GM23338 (cell line): Measurements from ENCODE around the gene DOCK4. TPM values are rescaled to one million over a fixed set of nuclear protein-coding genes. Genes with fewer than 3 reads are reported as not detected.

Experiments used
- ATAC-seq: fragments of 200-7000 bp; cut with Tn5 transposase; 3 replicates; pipeline ENCODE4 v1.9.1; 2020
- DNase-seq: peaks from one replicate; pipeline ENCODE4 v3.0.0-alpha.2; 2015; ENCODE audit warnings: low spot score
- H2AFZ ChIP-seq: fragments of 200-600 bp; sonication (generic); 2 replicates; pipeline ENCODE4 v1.8.0; 2016; ENCODE audit warnings: antibody characterized with exemption, mild to moderate bottlenecking, moderate library complexity
- H3F3A ChIP-seq: fragments of 200-600 bp; sonication (generic); replicated peaks from 2 replicates; pipeline ENCODE4 v1.8.0; 2017; ENCODE audit warnings: antibody characterized with exemption, mixed run types, low read depth
- H3K27ac ChIP-seq: fragments of 200-600 bp; sonication (generic); 2 replicates; pipeline ENCODE4 v1.6.1; 2016; ENCODE audit warnings: low read depth
- H3K27me3 ChIP-seq: fragments of 200-600 bp; sonication (generic); 2 replicates; pipeline ENCODE4 v1.8.0; 2016; ENCODE audit warnings: mild to moderate bottlenecking, mixed run types, moderate library complexity; ENCODE audit not compliant: insufficient read depth
- H3K36me3 ChIP-seq: fragments of 200-600 bp; sonication (generic); 2 replicates; pipeline ENCODE4 v1.8.0; 2016; ENCODE audit warnings: mild to moderate bottlenecking; ENCODE audit not compliant: insufficient read depth
- H3K4me1 ChIP-seq: fragments of 200-600 bp; sonication (generic); 2 replicates; pipeline ENCODE4 v1.8.0; 2016; ENCODE audit warnings: mild to moderate bottlenecking, moderate library complexity; ENCODE audit not compliant: insufficient read depth
- H3K4me2 ChIP-seq: fragments of 200-600 bp; sonication (generic); 2 replicates; pipeline ENCODE4 v1.7.1; 2017; ENCODE audit warnings: mixed run types
- H3K4me3 ChIP-seq: fragments of 200-600 bp; sonication (generic); 2 replicates; pipeline ENCODE4 v1.6.1; 2016; ENCODE audit warnings: mixed run types
- H3K79me2 ChIP-seq: fragments of 200-600 bp; sonication (generic); replicated peaks from 2 replicates; pipeline ENCODE4 v1.8.0; 2017; ENCODE audit warnings: mild to moderate bottlenecking; ENCODE audit not compliant: insufficient read depth
- H3K9me2 ChIP-seq: fragments of 200-600 bp; sonication (generic); 2 replicates; pipeline ENCODE4 v1.8.0; 2017; ENCODE audit not compliant: insufficient read depth
- H4K20me1 ChIP-seq: fragments of 200-600 bp; sonication (generic); replicated peaks from 2 replicates; pipeline ENCODE4 v1.8.0; 2017; ENCODE audit warnings: mild to moderate bottlenecking; ENCODE audit not compliant: insufficient read depth
- H3K27ac Mint-ChIP-seq: 2 replicates; pipeline ENCODE4 v1.8.0; 2020; ENCODE audit warnings: inconsistent platforms, mild to moderate bottlenecking, moderate library complexity, mixed read lengths
- H3K27me3 Mint-ChIP-seq: 3 replicates; pipeline ENCODE4 v1.8.0; 2022; ENCODE audit warnings: low read depth, mild to moderate bottlenecking, moderate library complexity, mixed read lengths, inconsistent platforms; ENCODE audit not compliant: insufficient read depth, poor library complexity
- H3K36me3 Mint-ChIP-seq: 3 replicates; pipeline ENCODE4 v1.8.0; 2021; ENCODE audit warnings: low read depth, mild to moderate bottlenecking, inconsistent platforms, moderate library complexity, mixed read lengths
- H3K4me1 Mint-ChIP-seq: 3 replicates; pipeline ENCODE4 v1.8.0; 2020; ENCODE audit warnings: mild to moderate bottlenecking, inconsistent platforms, mixed read lengths
- H3K4me3 Mint-ChIP-seq: 3 replicates; pipeline ENCODE4 v1.8.0; 2021; ENCODE audit warnings: moderate library complexity, mild to moderate bottlenecking, inconsistent platforms, mixed read lengths
- H3K9me3 Mint-ChIP-seq: 3 replicates; pipeline ENCODE4 v1.8.0; 2020; ENCODE audit warnings: moderate library complexity, mild to moderate bottlenecking, inconsistent platforms, mixed read lengths
- CREB1 ChIP-seq: fragments of 250-450 bp; sonication (Bioruptor Pico); IDR thresholded peaks from 2 replicates; pipeline ENCODE4 v1.5.0; 2020; ENCODE audit warnings: low read depth, mild to moderate bottlenecking, moderate library complexity
- EZH2 ChIP-seq: fragments of 200-600 bp; sonication (generic); IDR thresholded peaks from one replicate; pipeline ENCODE4 v1.8.0; 2017; ENCODE audit warnings: antibody characterized with exemption, mild to moderate bottlenecking, low read depth; ENCODE audit not compliant: unreplicated experiment
- EZH2phosphoT487 ChIP-seq: fragments of 200-600 bp; sonication (generic); IDR thresholded peaks from one replicate; pipeline ENCODE4 v1.8.1; 2018; ENCODE audit warnings: antibody characterized with exemption; ENCODE audit not compliant: unreplicated experiment
- JUNB ChIP-seq: IDR thresholded peaks from one replicate; pipeline ENCODE4 v1.6.1; 2016; ENCODE audit warnings: antibody characterized with exemption; ENCODE audit not compliant: unreplicated experiment
- POLR2AphosphoS5 ChIP-seq: IDR thresholded peaks from 2 replicates; pipeline ENCODE4 v1.6.1; 2016; ENCODE audit warnings: antibody characterized with exemption, low read depth
- ZNF114 ChIP-seq: fragments of 250-450 bp; sonication (Bioruptor Pico); IDR thresholded peaks from 2 replicates; pipeline ENCODE4 v1.5.0; 2020; ENCODE audit warnings: mild to moderate bottlenecking, moderate library complexity
- ZNF331 ChIP-seq: fragments of 250-450 bp; sonication (Bioruptor Pico); IDR thresholded peaks from 2 replicates; pipeline ENCODE4 v1.5.0; 2020; ENCODE audit warnings: low read depth, mild to moderate bottlenecking, moderate library complexity
- polyA plus RNA-seq: library from polyadenylated mRNA; unstranded; fragments of >200 nt; fragmentation: Nextera tagmentation; extraction: Ambion mirVana; gene quantifications from 2 replicates; pipeline ENCODE4 v1.2.1, GENCODE V29; 2016
- total RNA-seq: library from RNA; depleted of rRNA; stranded (reverse); fragments of >200 nt; shearing (Covaris generic); gene quantifications from 2 replicates; pipeline ENCODE4 v1.2.3, GENCODE V29; 2014
- TF ChIP-seq, protein P1 (sequence below): IDR thresholded peaks from one replicate; pipeline ENCODE4 v1.6.1; 2018; ENCODE audit warnings: antibody characterized with exemption; ENCODE audit not compliant: unreplicated experiment
- TF ChIP-seq, protein P2 (sequence below): IDR thresholded peaks from 2 replicates; pipeline ENCODE4 v1.6.1; 2016; ENCODE audit warnings: antibody characterized with exemption
- TF ChIP-seq, protein P3 (sequence below): fragments of 250-450 bp; sonication (Bioruptor Pico); IDR thresholded peaks from 2 replicates; pipeline ENCODE4 v1.5.0; 2020; ENCODE audit warnings: mild to moderate bottlenecking, moderate library complexity
- TF ChIP-seq, protein P4 (sequence below), 2 experiments: fragments of 200-600 bp in 1 of 2; sonication (generic) in 1 of 2; conservative IDR thresholded peaks; 2 replicates each; pipeline versions ENCODE4 v1.5.1 to v1.6.1; 2016 to 2017; ENCODE audit warnings: antibody characterized with exemption in 2 of 2, low read depth in 2 of 2, mild to moderate bottlenecking in 2 of 2, moderate library complexity in 1 of 2

DOCK4 gene
- total and polyA plus RNA-seq, 2 experiments from 2014 or later = 6.3 to 33.8 TPM

DNA sequence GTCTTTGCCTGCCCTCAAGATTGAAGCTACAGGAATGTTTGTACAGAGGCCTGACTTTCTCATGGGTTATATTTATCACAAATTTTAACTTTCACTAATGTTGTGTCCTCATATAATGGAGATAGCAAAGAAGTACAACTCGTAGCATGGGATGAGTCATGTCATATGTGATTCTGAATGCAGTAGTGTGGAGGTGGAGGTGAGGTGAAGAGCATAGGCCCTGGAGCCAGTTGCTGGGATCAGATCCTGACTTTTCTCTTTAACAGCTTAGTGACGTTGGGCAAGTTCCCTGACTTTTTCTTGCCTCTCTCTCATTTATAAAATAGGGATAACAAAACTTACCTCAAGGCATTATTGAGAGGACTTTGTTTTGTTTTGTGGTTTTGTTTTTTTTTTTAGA lies 511.8 kb downstream of the DOCK4 start:
- Histone ChIP-seq H3K9me2 (no peaks in the 10 kb centered on the region), H3F3A (no peaks in the 10 kb centered on the region), H3K4me3 (no peak overlapping the region), H4K20me1 (no peaks in the 10 kb centered on the region), H2AFZ (no peak overlapping the region), H3K27ac (no peak overlapping the region), H3K36me3 (no peaks in the 10 kb centered on the region), H3K79me2 (no peaks in the 10 kb centered on the region), H3K27me3 (no peaks in the 10 kb centered on the region), H3K4me1 (no peaks in the 10 kb centered on the region), H3K4me2 (no peak overlapping the region)
- DNase-seq (no peak), ATAC-seq (no peak)
- H3K27ac Mint-ChIP-seq = no peak overlapping the region
- no peaks in the 10 kb centered on the region for H3K4me1 Mint-ChIP-seq
- TF ChIP-seq ZNF114 (CRISPR knock-in tag) (no peak), ZNF331 (CRISPR knock-in tag) (no peak), EZH2phosphoT487 (no peak), POLR2AphosphoS5 (no peak), JUNB (no peak), CREB1 (CRISPR knock-in tag) (no peak), EZH2 (no peak)
- TF ChIP-seq, protein P1, sequence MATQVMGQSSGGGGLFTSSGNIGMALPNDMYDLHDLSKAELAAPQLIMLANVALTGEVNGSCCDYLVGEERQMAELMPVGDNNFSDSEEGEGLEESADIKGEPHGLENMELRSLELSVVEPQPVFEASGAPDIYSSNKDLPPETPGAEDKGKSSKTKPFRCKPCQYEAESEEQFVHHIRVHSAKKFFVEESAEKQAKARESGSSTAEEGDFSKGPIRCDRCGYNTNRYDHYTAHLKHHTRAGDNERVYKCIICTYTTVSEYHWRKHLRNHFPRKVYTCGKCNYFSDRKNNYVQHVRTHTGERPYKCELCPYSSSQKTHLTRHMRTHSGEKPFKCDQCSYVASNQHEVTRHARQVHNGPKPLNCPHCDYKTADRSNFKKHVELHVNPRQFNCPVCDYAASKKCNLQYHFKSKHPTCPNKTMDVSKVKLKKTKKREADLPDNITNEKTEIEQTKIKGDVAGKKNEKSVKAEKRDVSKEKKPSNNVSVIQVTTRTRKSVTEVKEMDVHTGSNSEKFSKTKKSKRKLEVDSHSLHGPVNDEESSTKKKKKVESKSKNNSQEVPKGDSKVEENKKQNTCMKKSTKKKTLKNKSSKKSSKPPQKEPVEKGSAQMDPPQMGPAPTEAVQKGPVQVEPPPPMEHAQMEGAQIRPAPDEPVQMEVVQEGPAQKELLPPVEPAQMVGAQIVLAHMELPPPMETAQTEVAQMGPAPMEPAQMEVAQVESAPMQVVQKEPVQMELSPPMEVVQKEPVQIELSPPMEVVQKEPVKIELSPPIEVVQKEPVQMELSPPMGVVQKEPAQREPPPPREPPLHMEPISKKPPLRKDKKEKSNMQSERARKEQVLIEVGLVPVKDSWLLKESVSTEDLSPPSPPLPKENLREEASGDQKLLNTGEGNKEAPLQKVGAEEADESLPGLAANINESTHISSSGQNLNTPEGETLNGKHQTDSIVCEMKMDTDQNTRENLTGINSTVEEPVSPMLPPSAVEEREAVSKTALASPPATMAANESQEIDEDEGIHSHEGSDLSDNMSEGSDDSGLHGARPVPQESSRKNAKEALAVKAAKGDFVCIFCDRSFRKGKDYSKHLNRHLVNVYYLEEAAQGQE = no peak
- TF ChIP-seq, protein P2, sequence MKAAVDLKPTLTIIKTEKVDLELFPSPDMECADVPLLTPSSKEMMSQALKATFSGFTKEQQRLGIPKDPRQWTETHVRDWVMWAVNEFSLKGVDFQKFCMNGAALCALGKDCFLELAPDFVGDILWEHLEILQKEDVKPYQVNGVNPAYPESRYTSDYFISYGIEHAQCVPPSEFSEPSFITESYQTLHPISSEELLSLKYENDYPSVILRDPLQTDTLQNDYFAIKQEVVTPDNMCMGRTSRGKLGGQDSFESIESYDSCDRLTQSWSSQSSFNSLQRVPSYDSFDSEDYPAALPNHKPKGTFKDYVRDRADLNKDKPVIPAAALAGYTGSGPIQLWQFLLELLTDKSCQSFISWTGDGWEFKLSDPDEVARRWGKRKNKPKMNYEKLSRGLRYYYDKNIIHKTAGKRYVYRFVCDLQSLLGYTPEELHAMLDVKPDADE = no peak
- TF ChIP-seq, protein P3, sequence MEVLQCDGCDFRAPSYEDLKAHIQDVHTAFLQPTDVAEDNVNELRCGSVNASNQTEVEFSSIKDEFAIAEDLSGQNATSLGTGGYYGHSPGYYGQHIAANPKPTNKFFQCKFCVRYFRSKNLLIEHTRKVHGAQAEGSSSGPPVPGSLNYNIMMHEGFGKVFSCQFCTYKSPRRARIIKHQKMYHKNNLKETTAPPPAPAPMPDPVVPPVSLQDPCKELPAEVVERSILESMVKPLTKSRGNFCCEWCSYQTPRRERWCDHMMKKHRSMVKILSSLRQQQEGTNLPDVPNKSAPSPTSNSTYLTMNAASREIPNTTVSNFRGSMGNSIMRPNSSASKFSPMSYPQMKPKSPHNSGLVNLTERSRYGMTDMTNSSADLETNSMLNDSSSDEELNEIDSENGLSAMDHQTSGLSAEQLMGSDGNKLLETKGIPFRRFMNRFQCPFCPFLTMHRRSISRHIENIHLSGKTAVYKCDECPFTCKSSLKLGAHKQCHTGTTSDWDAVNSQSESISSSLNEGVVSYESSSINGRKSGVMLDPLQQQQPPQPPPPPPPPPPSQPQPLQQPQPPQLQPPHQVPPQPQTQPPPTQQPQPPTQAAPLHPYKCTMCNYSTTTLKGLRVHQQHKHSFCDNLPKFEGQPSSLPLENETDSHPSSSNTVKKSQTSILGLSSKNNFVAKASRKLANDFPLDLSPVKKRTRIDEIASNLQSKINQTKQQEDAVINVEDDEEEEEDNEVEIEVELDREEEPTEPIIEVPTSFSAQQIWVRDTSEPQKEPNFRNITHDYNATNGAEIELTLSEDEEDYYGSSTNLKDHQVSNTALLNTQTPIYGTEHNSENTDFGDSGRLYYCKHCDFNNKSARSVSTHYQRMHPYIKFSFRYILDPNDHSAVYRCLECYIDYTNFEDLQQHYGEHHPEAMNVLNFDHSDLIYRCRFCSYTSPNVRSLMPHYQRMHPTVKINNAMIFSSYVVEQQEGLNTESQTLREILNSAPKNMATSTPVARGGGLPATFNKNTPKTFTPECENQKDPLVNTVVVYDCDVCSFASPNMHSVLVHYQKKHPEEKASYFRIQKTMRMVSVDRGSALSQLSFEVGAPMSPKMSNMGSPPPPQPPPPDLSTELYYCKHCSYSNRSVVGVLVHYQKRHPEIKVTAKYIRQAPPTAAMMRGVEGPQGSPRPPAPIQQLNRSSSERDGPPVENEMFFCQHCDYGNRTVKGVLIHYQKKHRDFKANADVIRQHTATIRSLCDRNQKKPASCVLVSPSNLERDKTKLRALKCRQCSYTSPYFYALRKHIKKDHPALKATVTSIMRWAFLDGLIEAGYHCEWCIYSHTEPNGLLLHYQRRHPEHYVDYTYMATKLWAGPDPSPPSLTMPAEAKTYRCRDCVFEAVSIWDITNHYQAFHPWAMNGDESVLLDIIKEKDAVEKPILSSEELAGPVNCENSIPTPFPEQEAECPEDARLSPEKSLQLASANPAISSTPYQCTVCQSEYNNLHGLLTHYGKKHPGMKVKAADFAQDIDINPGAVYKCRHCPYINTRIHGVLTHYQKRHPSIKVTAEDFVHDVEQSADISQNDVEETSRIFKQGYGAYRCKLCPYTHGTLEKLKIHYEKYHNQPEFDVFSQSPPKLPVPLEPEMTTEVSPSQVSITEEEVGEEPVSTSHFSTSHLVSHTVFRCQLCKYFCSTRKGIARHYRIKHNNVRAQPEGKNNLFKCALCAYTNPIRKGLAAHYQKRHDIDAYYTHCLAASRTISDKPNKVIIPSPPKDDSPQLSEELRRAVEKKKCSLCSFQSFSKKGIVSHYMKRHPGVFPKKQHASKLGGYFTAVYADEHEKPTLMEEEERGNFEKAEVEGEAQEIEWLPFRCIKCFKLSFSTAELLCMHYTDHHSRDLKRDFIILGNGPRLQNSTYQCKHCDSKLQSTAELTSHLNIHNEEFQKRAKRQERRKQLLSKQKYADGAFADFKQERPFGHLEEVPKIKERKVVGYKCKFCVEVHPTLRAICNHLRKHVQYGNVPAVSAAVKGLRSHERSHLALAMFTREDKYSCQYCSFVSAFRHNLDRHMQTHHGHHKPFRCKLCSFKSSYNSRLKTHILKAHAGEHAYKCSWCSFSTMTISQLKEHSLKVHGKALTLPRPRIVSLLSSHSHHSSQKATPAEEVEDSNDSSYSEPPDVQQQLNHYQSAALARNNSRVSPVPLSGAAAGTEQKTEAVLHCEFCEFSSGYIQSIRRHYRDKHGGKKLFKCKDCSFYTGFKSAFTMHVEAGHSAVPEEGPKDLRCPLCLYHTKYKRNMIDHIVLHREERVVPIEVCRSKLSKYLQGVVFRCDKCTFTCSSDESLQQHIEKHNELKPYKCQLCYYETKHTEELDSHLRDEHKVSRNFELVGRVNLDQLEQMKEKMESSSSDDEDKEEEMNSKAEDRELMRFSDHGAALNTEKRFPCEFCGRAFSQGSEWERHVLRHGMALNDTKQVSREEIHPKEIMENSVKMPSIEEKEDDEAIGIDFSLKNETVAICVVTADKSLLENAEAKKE = no peak
- TF ChIP-seq, protein P4, sequence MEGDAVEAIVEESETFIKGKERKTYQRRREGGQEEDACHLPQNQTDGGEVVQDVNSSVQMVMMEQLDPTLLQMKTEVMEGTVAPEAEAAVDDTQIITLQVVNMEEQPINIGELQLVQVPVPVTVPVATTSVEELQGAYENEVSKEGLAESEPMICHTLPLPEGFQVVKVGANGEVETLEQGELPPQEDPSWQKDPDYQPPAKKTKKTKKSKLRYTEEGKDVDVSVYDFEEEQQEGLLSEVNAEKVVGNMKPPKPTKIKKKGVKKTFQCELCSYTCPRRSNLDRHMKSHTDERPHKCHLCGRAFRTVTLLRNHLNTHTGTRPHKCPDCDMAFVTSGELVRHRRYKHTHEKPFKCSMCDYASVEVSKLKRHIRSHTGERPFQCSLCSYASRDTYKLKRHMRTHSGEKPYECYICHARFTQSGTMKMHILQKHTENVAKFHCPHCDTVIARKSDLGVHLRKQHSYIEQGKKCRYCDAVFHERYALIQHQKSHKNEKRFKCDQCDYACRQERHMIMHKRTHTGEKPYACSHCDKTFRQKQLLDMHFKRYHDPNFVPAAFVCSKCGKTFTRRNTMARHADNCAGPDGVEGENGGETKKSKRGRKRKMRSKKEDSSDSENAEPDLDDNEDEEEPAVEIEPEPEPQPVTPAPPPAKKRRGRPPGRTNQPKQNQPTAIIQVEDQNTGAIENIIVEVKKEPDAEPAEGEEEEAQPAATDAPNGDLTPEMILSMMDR (conservative IDR thresholded peaks at IDR 0.05; ENCODE audit: low read depth in 2 of 2) = no peak
- no peaks in the 10 kb centered on the region for H3K27me3 Mint-ChIP-seq
- no peak overlapping the region for H3K4me3 Mint-ChIP-seq
- H3K36me3 Mint-ChIP-seq = no peaks in the 10 kb centered on the region
- no peaks in the 10 kb centered on the region for H3K9me3 Mint-ChIP-seq
